Measurements from ENCODE around the gene A1CF.
"Not testable (repeated sequence)": the region's sequence is repeated elsewhere in the genome, so short reads cannot be mapped to it uniquely, and the experiment has no call there.

The A1CF gene

GRCh38 chr10:50788951-50789945 lies 96.2 kb downstream of the A1CF start:
- DNase-seq (ENCODE audit: low spot score): no peak

- not testable (repeated sequence) for DNase-seq (ENCODE audit: low spot score)
These were observed 97.5 kb downstream of the A1CF start for GRCh38 chr10:50787962-50788361.

DNA sequence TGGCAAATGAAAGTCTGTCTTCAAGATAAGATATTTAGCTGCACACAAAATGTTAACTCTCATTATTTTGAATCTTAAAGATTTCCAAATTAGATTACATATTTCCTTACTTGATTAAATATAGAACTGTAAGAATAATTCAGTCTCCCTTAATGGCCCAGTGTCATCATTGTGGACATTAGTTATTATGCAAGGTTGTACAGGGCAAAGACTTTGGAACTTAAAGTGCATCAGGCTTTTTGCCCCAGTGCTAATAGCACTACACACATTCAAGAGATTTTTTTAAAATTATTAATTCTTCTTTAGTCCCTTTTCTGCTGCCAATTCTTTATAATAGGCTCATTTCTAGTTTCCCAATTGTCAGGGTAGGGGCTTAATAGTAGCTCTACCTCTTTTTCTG lies 103.4 kb downstream of the A1CF start:
- not testable (repeated sequence) for DNase-seq (ENCODE audit: low spot score)

DNA sequence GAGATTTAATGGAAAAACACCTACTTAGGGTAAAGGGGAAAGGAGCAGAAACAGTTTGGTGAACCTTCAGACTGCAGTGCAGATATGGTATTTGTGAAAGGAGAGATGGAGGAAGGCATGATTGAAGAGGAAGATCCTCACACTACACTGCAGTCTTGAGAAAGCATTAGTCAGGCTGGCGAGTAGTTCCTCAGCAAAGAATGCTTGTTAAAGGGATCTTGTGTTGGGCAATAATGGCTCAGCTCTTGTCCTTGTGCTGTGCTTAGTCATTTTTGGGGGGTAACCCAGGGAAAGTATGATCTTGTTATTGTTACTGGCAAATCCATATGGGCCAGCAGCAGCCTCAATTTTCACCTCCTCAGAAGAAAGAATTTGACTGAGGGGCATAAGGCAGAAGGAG lies 105.4 kb downstream of the A1CF start:
- not testable (repeated sequence) for DNase-seq (ENCODE audit: low spot score)

- DNase-seq (ENCODE audit: low spot score): not testable (repeated sequence)
These were observed 110.6 kb downstream of the A1CF start for GRCh38 chr10:50774868-50775267.

GRCh38 chr10:50772042-50772441 lies 113.4 kb downstream of the A1CF start:
- DNase-seq (ENCODE audit: low spot score): not testable (repeated sequence)

DNA sequence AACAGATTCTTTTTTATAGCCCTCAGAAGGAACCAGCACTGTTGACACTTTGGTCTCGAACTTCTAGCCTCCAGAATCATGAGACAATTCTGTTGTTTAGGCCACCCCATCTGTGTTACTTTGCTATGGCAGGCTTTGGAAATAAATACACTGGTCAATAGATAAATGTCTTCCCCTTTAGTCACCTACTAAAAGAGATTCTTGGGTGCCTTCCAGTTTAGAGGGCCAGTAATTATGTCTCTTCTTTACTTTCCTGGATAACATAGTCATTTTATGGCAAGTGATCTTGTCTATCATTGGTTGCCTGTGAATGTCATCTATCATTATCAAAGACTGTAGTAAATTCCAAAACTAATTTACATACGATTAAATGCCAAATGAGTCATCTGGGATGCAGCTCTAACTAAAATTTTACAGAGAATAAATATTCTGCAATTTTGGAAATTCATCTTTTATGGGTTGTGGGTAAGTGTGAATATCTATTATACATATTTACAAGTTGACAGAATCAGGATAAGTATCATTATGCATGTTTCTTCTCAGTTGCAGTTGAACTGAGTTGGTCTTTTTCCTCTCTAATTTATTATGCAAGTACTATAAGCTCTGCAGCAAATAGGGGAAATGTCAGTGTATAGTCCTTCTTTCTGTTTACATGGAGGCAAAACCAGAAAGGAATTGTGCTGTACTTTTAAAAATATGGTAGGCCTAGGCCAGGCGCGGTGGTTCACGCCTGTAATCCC lies 118.5 kb downstream of the A1CF start:
- DNase-seq (ENCODE audit: low spot score): not testable (repeated sequence)
